ENCODE results near the gene MAB21L3.

The MAB21L3 gene

GRCh38 chr1:116150368-116150767 is 39.2 kb downstream of the MAB21L3 start:
- Histone ChIP-seq H3K9me3 (ENCODE audit: insufficient read depth, low read length) (peaks cover 8% of the 10 kb centered on the region), H3K36me3 (ENCODE audit: insufficient read depth, insufficient read length, low read length) (no peaks in the 10 kb centered on the region), H3K27me3 (ENCODE audit: insufficient read depth, insufficient read length) (peaks cover 10% of the 10 kb centered on the region), H3K4me3 (ENCODE audit: insufficient read length, low read depth) (no peak overlapping the region), H3K4me1 (ENCODE audit: insufficient read depth, insufficient read length) (no peaks in the 10 kb centered on the region), H3K9ac (ENCODE audit: insufficient read length, low read depth) (no peak overlapping the region)
- TF ChIP-seq YY1 (IDR thresholded peaks at IDR 0.05; ENCODE audit: insufficient read depth, insufficient read length) (no peak), ZNF274 (IDR thresholded peaks at IDR 0.05; ENCODE audit: low read depth, low read length) (no peak)
- no peak for DNase-seq (ENCODE audit: low read depth, low spot score)

GRCh38 chr1:116151739-116152576 is 40.8 kb downstream of the MAB21L3 start:
- no peaks in the 10 kb centered on the region for H3K36me3 ChIP-seq (ENCODE audit: insufficient read depth, insufficient read length, low read length)
- H3K4me1 ChIP-seq (ENCODE audit: insufficient read depth, insufficient read length) = no peaks in the 10 kb centered on the region
- TF ChIP-seq ZNF274 (IDR thresholded peaks at IDR 0.05; ENCODE audit: low read depth, low read length) (no peak), SUZ12 (IDR thresholded peaks at IDR 0.05; ENCODE audit: extremely low read depth, insufficient read depth, insufficient read length) (no peak), YY1 (IDR thresholded peaks at IDR 0.05; ENCODE audit: insufficient read depth, insufficient read length) (no peak)
- DNase-seq (ENCODE audit: low read depth, low spot score) = peak; percentile 82
- H3K27me3 ChIP-seq (ENCODE audit: insufficient read depth, insufficient read length) = peaks cover 10% of the 10 kb centered on the region
- peaks cover 5% of the 10 kb centered on the region for H3K9me3 ChIP-seq (ENCODE audit: insufficient read depth, low read length)
- H3K9ac ChIP-seq (ENCODE audit: insufficient read length, low read depth) = peak overlapping the region; percentile 62
- H3K4me3 ChIP-seq (ENCODE audit: insufficient read length, low read depth) = peak overlapping the region; percentile 27

GRCh38 chr1:116152577-116152943 is 41.4 kb downstream of the MAB21L3 start:
- Histone ChIP-seq H3K27me3 (ENCODE audit: insufficient read depth, insufficient read length) (peaks cover 10% of the 10 kb centered on the region), H3K4me1 (ENCODE audit: insufficient read depth, insufficient read length) (no peaks in the 10 kb centered on the region), H3K9me3 (ENCODE audit: insufficient read depth, low read length) (no peaks in the 10 kb centered on the region), H3K36me3 (ENCODE audit: insufficient read depth, insufficient read length, low read length) (no peaks in the 10 kb centered on the region), H3K9ac (ENCODE audit: insufficient read length, low read depth) (peak overlapping the region; percentile 62), H3K4me3 (ENCODE audit: insufficient read length, low read depth) (peak overlapping the region; percentile 27)
- TF ChIP-seq YY1 (IDR thresholded peaks at IDR 0.05; ENCODE audit: insufficient read depth, insufficient read length) = no peak
- TF ChIP-seq ZNF274 (IDR thresholded peaks at IDR 0.05; ENCODE audit: low read depth, low read length) = no peak
- no peak for TF ChIP-seq SUZ12 (IDR thresholded peaks at IDR 0.05; ENCODE audit: extremely low read depth, insufficient read depth, insufficient read length)
- no peak for DNase-seq (ENCODE audit: low read depth, low spot score)

GRCh38 chr1:116152950-116153691 is 41.9 kb downstream of the MAB21L3 start:
- DNase-seq (ENCODE audit: low read depth, low spot score) = no peak

GRCh38 chr1:116153692-116154031 is 42.5 kb downstream of the MAB21L3 start:
- Histone ChIP-seq H3K27me3 (ENCODE audit: insufficient read depth, insufficient read length) (peaks cover 10% of the 10 kb centered on the region), H3K9me3 (ENCODE audit: insufficient read depth, low read length) (no peaks in the 10 kb centered on the region), H3K9ac (ENCODE audit: insufficient read length, low read depth) (no peak overlapping the region), H3K4me1 (ENCODE audit: insufficient read depth, insufficient read length) (no peaks in the 10 kb centered on the region), H3K4me3 (ENCODE audit: insufficient read length, low read depth) (no peak overlapping the region), H3K36me3 (ENCODE audit: insufficient read depth, insufficient read length, low read length) (no peaks in the 10 kb centered on the region)
- DNase-seq (ENCODE audit: low read depth, low spot score) = no peak
- TF ChIP-seq SUZ12 (IDR thresholded peaks at IDR 0.05; ENCODE audit: extremely low read depth, insufficient read depth, insufficient read length) (no peak), YY1 (IDR thresholded peaks at IDR 0.05; ENCODE audit: insufficient read depth, insufficient read length) (no peak), ZNF274 (IDR thresholded peaks at IDR 0.05; ENCODE audit: low read depth, low read length) (no peak)

More at GRCh38 chr1:116152950-116153691, 41.9 kb downstream of the MAB21L3 start:
- Histone ChIP-seq H3K36me3 (ENCODE audit: insufficient read depth, insufficient read length, low read length) (no peaks in the 10 kb centered on the region), H3K9ac (ENCODE audit: insufficient read length, low read depth) (no peak overlapping the region), H3K9me3 (ENCODE audit: insufficient read depth, low read length) (no peaks in the 10 kb centered on the region), H3K4me1 (ENCODE audit: insufficient read depth, insufficient read length) (no peaks in the 10 kb centered on the region), H3K27me3 (ENCODE audit: insufficient read depth, insufficient read length) (peaks cover 10% of the 10 kb centered on the region), H3K4me3 (ENCODE audit: insufficient read length, low read depth) (no peak overlapping the region)
- TF ChIP-seq YY1 (IDR thresholded peaks at IDR 0.05; ENCODE audit: insufficient read depth, insufficient read length) (no peak), SUZ12 (IDR thresholded peaks at IDR 0.05; ENCODE audit: extremely low read depth, insufficient read depth, insufficient read length) (no peak), ZNF274 (IDR thresholded peaks at IDR 0.05; ENCODE audit: low read depth, low read length) (no peak)

GRCh38 chr1:116154536-116154935 is 43.3 kb downstream of the MAB21L3 start:
- DNase-seq (ENCODE audit: low read depth, low spot score) = no peak
- H3K27me3 ChIP-seq (ENCODE audit: insufficient read depth, insufficient read length) = peaks cover 10% of the 10 kb centered on the region
- H3K4me1 ChIP-seq (ENCODE audit: insufficient read depth, insufficient read length) = no peaks in the 10 kb centered on the region
- no peaks in the 10 kb centered on the region for H3K9me3 ChIP-seq (ENCODE audit: insufficient read depth, low read length)
- no peaks in the 10 kb centered on the region for H3K36me3 ChIP-seq (ENCODE audit: insufficient read depth, insufficient read length, low read length)
- no peak overlapping the region for H3K4me3 ChIP-seq (ENCODE audit: insufficient read length, low read depth)
- no peak for TF ChIP-seq ZNF274 (IDR thresholded peaks at IDR 0.05; ENCODE audit: low read depth, low read length)
- TF ChIP-seq SUZ12 (IDR thresholded peaks at IDR 0.05; ENCODE audit: extremely low read depth, insufficient read depth, insufficient read length) = no peak
- no peak for TF ChIP-seq YY1 (IDR thresholded peaks at IDR 0.05; ENCODE audit: insufficient read depth, insufficient read length)
- H3K9ac ChIP-seq (ENCODE audit: insufficient read length, low read depth) = no peak overlapping the region

- no peaks in the 10 kb centered on the region for H3K27me3 ChIP-seq (ENCODE audit: insufficient read depth, insufficient read length)
- TF ChIP-seq SUZ12 (IDR thresholded peaks at IDR 0.05; ENCODE audit: extremely low read depth, insufficient read depth, insufficient read length) = no peak
- no peak for TF ChIP-seq YY1 (IDR thresholded peaks at IDR 0.05; ENCODE audit: insufficient read depth, insufficient read length)
- no peak for TF ChIP-seq ZNF274 (IDR thresholded peaks at IDR 0.05; ENCODE audit: low read depth, low read length)
- no peaks in the 10 kb centered on the region for H3K36me3 ChIP-seq (ENCODE audit: insufficient read depth, insufficient read length, low read length)
- no peaks in the 10 kb centered on the region for H3K9me3 ChIP-seq (ENCODE audit: insufficient read depth, low read length)
- H3K9ac ChIP-seq (ENCODE audit: insufficient read length, low read depth) = no peak overlapping the region
- no peak for DNase-seq (ENCODE audit: low read depth, low spot score)
- H3K4me1 ChIP-seq (ENCODE audit: insufficient read depth, insufficient read length) = no peaks in the 10 kb centered on the region
- no peak overlapping the region for H3K4me3 ChIP-seq (ENCODE audit: insufficient read length, low read depth)
Observed at GRCh38 chr1:116157096-116157495, 45.9 kb downstream of the MAB21L3 start.
